Subcutaneous preadipocyte (primary cell): ENCODE measurements around the gene OR4E2. TPM values are rescaled to one million over a fixed set of nuclear protein-coding genes. Genes with fewer than 3 reads are reported as not detected.

Experiments used
- small RNA-seq: library from RNA; depleted of rRNA; stranded (forward); fragments of <200 nt; gene quantifications from one replicate; pipeline ENCODE3, GENCODE V24; 2012
- total RNA-seq: library from RNA; depleted of rRNA; stranded (reverse); fragments of >200 nt; gene quantifications from 2 replicates; pipeline ENCODE4 v1.2.3, GENCODE V29; 2012

The OR4E2 gene, protein sequence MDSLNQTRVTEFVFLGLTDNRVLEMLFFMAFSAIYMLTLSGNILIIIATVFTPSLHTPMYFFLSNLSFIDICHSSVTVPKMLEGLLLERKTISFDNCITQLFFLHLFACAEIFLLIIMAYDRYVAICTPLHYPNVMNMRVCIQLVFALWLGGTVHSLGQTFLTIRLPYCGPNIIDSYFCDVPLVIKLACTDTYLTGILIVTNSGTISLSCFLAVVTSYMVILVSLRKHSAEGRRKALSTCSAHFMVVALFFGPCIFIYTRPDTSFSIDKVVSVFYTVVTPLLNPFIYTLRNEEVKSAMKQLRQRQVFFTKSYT
- total RNA-seq: not detected in 2 replicates

DNA sequence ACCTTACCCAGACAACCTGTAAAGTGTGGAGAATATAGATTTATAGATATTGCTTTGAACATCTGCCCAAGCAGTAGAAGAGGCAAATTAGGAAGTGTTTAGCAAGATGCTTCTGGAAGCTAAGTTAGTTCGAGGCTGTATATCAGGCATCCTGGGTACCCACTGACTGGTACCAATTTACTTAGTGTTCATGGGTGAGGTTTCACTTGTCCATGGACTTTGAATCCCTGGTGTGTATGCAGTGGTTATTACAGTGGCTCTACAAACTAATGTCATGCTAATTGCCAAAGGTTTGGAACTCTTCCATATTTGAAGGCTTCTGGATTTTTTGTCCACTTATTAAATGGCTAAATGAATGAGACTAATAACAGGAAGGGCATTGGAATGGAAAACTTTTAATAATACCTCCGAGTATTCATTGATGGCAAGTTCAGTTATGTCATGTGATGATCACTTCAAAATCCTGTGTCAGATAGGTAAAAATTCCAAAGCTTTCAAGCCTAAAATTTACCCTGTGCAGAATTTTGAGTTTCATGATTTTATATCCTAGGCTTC lies at the start of gene OR4E2:
Gene OR4E2 (plus strand): TSS at position 505 of the 555 bp plus-strand sequence. CDS start 11,248 bp downstream, outside the sequence.

DNA sequence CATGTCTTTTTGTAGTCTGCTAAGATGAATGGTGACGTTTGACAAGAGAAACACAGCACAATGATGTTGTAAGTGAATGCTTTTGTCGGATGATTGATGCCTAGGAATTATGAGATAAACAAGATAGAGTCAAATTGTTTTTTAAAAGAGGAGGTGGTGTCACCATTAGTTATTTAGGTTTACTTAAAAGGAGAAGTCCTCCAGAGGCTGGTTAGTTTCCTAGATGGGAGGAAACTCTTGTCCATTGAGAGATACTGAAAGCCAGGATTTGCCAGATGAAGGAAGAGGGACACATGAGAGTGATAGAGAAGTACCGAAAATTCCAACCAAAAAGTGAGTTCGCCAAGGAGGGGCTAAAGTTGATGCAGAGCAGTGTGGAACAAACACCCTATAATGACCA lies 18.8 kb upstream of the OR4E2 start, which contains the start of gene OR10G2:
Gene OR10G2 (minus strand): TSS at position 101 of the 400 bp plus-strand sequence. CDS start 98 bp downstream, at position 3.

GRCh38 chr14:21673718-21674117 lies 20.1 kb downstream of the OR4E2 start, which contains the start of gene OR4E1:
Gene OR4E1, minus strand, starts transcription at chr14:21673818. Its CDS starts 2,883 bp downstream, at chr14:21670935.

Small RNA genes lying within 50 kb of the gene (small RNA-seq; reads per million reads assigned to genes)
- gene AC243972.3: not detected

Other genes with a start within 250 kb of the OR4E2 start
- gene CHD8, start 197.7 kb upstream of the OR4E2 start, total RNA-seq: 52.9 and 63.5 TPM in 2 replicates
- 12.1 and 13.7 TPM in 2 replicates for gene RAB2B, start 176.9 kb upstream of the OR4E2 start, total RNA-seq
- gene TOX4, start 176.6 kb upstream of the OR4E2 start, total RNA-seq: 30.1 and 33.2 TPM in 2 replicates
- gene METTL3, start 142.5 kb upstream of the OR4E2 start, total RNA-seq: 51.8 and 63.1 TPM in 2 replicates
- 0.78 and 2.6 TPM in 2 replicates for gene SALL2, start 127.5 kb upstream of the OR4E2 start, total RNA-seq
- gene OR10G3, start 73.8 kb upstream of the OR4E2 start, total RNA-seq: not detected in 2 replicates
- not detected in 2 replicates for gene OR10G2, start 18.9 kb upstream of the OR4E2 start, total RNA-seq
- gene OR4E1, start 20.0 kb downstream of the OR4E2 start, total RNA-seq: not detected in 2 replicates